ENCODE data around the gene AKR1B1. TPM values are rescaled to one million over a fixed set of nuclear protein-coding genes. Genes with fewer than 3 reads are reported as not detected.

Gene AKR1B1
- total RNA-seq, 4 donors from 2014 or later, result 90.4 to 147 (median 123) TPM

- TF ChIP-seq, protein P1, sequence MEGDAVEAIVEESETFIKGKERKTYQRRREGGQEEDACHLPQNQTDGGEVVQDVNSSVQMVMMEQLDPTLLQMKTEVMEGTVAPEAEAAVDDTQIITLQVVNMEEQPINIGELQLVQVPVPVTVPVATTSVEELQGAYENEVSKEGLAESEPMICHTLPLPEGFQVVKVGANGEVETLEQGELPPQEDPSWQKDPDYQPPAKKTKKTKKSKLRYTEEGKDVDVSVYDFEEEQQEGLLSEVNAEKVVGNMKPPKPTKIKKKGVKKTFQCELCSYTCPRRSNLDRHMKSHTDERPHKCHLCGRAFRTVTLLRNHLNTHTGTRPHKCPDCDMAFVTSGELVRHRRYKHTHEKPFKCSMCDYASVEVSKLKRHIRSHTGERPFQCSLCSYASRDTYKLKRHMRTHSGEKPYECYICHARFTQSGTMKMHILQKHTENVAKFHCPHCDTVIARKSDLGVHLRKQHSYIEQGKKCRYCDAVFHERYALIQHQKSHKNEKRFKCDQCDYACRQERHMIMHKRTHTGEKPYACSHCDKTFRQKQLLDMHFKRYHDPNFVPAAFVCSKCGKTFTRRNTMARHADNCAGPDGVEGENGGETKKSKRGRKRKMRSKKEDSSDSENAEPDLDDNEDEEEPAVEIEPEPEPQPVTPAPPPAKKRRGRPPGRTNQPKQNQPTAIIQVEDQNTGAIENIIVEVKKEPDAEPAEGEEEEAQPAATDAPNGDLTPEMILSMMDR (IDR thresholded peaks at IDR 0.05; ENCODE audit: low read depth), result no peak
Measured at GRCh38 chr7:134470864-134471263, 12.0 kb upstream of the AKR1B1 start.

DNA sequence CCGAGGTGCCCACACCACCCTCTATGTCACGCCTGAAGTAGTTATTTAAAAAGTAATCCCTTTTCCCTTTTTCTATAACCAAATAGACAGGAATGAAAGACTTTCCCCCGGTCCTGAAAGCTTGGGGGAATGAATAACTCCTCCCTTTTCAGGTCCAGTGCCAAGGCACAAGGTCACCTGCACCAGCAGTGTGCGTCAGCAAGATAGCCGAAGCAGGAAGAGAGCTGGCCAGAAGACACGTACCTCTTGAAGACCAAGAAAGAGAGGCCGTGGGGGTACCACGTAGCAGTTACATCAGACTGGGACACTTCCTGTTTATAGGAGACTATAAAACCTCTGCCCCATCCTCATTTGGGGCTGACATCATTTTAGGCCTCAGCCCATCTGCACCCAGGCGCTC is 10.7 kb upstream of the AKR1B1 start:
- TF ChIP-seq, protein P1 (IDR thresholded peaks at IDR 0.05; ENCODE audit: low read depth), result no peak

DNA sequence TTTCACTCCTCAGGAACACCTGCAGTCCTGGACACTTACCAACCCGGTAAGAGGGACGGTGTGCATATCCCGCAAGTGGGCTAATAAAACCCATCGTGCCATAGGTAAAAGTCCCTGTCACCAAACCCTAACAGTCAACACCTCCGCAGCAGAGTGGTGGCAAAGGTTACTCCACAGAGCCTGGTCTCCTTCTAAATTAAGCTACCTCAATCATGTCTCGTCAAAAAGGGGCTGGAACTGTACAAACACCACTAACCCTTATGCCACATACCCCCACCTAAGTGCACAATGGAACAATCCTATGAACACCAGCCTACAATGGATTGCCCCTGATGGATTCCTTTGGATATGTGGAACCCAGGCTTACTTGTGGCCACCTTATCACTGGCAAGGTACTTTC is 9.6 kb upstream of the AKR1B1 start:
- TF ChIP-seq, protein P1 (IDR thresholded peaks at IDR 0.05; ENCODE audit: low read depth), result no peak

GRCh38 chr7:134468054-134468453 is 9.2 kb upstream of the AKR1B1 start:
- TF ChIP-seq, protein P1 (IDR thresholded peaks at IDR 0.05; ENCODE audit: low read depth), result no peak

DNA sequence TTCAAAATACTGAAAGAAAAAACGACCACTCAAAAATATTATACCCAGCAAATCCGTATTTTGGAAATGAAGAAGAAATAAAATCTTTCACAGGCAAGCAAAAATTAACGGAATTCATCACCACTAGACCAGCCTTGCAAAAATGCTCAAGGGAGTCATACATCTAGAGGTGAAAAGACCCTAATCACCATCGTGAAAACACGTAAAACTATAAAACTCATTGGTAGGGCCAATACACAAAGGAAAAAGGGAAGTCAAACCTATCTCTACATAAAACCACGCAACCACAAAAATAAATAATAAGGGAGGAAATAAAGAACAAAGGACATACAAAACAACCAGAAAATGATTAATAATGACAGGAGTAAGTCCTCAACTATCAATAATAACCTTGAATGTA is 6.6 kb upstream of the AKR1B1 start:
- TF ChIP-seq, protein P1 (IDR thresholded peaks at IDR 0.05; ENCODE audit: low read depth), result no peak

DNA sequence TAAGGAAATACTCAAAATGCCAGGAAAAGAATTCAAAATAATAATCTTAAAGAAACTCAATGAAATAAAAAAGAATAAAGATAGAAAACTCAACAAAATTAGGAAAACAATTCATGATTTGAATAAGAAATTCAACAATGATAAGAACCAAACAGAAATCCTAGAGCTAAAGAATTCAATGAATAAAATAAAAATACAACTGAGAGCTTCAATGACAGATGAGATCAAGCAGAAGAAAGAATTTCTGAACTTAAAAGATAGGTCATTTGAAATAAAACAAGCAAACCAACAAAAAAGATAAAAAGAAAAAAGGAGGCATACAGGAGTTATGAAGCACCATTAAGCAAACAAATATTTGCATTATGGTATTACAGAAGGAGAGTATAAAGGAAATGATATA is 5.6 kb upstream of the AKR1B1 start:
- TF ChIP-seq, protein P1 (IDR thresholded peaks at IDR 0.05; ENCODE audit: low read depth), result no peak

GRCh38 chr7:134463751-134464150 is 4.9 kb upstream of the AKR1B1 start:
- TF ChIP-seq, protein P1 (IDR thresholded peaks at IDR 0.05; ENCODE audit: low read depth), result no peak

Measured in subcutaneous adipose tissue (tissue), 4 donors.